Measurements from ENCODE around the gene GP1BB.
"Not testable (repeated sequence)": the region's sequence is repeated elsewhere in the genome, so short reads cannot be mapped to it uniquely, and the experiment has no call there.

The GP1BB gene

GRCh38 chr22:19723232-19723982 is at the start of gene GP1BB:
Gene GP1BB, plus strand, starts transcription at chr22:19723539. Its CDS starts 31 bp downstream, at chr22:19723570.
- DNase-seq (ENCODE audit: low read depth), result no peak

- DNase-seq (ENCODE audit: low read depth), result no peak
These were observed 49.7 kb upstream of the GP1BB start for GRCh38 chr22:19673660-19674059.

DNA sequence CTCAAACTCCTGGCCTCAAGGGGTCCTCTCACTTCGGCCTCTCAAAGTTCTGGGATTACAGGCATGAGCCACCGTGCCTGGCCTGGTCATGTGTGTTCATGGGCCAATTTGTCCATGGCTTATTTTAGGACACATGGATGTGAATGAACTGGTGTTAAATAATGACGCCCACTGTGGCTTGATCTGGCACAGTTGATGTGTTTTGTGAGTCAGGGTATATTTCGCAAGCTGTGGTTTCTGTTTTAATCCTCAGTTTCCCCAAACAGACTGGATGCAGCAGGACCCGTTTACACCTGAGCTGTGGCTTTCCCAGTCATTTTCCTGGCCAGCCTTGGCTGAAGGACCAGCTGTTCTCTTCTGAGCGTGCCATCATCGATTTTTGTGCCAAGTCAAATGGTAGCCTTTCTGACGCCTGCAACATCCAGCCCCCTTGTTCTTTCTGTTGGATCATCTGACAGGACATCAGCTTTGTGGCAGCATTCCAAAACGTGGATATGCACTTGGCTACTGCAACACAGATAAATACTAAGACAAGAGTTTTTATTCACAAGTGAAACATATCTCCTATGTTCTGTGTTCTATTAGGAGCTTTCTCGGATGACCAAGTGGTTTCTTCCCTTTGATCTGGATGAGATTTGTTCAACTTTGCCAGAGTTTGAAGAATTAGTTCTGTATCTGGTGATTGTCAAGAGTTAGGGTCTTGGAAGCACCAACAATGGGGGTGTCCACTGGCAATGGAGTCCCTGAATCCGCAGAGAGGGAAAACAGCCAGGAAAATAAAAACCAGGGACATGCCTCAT is 49.0 kb upstream of the GP1BB start:
- no peak for DNase-seq (ENCODE audit: low read depth)

GRCh38 chr22:19674929-19675253 is 48.4 kb upstream of the GP1BB start:
- no peak for DNase-seq (ENCODE audit: low read depth)

- DNase-seq (ENCODE audit: low read depth), result no peak
These were observed 47.9 kb upstream of the GP1BB start for GRCh38 chr22:19675428-19675827.

DNA sequence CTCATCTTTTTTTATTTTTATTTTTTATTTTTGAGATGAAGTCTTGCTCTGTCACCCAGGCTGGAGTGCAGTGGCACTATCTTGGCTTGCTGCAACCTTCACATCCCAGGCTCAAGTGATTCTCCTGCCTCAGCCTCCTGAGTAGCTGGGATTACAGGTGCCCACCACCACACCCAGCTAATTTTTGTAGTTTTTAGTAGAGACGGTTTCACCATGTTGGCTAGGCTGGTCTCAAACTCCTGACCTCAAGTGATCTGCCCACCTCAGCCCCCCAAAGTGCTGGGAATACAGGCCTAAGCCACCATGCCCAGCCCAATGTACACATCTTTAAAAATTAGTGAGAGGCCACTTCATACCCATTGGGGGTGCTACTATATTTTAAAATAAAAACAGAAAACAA is 46.9 kb upstream of the GP1BB start:
- DNase-seq (ENCODE audit: low read depth), result not testable (repeated sequence)

- no peak for DNase-seq (ENCODE audit: low read depth)
These were observed 44.3 kb upstream of the GP1BB start for GRCh38 chr22:19678949-19679521.

DNA sequence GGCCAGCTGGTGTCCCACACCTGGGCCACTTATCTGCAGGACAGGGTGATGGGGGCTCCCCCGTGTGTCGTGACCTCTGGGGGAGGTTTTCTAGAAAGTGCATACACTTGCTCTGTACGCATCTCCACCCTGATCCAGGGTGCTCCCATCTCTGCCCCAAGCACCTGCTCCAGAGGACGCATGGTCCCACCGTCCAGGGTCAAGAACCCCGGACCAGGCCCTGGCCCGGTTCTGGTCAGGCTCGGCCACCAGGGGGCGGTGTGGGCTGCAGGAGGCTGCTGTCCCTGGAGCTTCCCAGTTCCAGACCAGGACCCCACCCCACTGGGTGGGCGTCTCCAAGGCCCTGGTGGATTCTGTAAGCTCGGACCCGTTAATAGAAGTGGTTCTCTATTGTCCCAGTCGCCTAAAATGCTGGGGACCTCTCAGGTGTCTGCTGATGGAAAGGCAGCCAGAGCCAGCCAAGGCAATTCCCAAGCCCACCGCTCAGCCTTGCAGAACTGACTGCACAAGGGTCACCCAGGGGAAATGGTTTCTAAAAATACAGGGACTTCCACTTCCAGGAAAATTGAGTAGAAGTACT is 43.7 kb upstream of the GP1BB start:
- no peak for DNase-seq (ENCODE audit: low read depth)

- DNase-seq (ENCODE audit: low read depth), result no peak
These were observed 43.0 kb upstream of the GP1BB start for GRCh38 chr22:19680287-19680881.

GRCh38 chr22:19680911-19681862 is 42.2 kb upstream of the GP1BB start:
- DNase-seq (ENCODE audit: low read depth), result no peak

- DNase-seq (ENCODE audit: low read depth), result no peak
These were observed 41.5 kb upstream of the GP1BB start for GRCh38 chr22:19681863-19682245.

- no peak for DNase-seq (ENCODE audit: low read depth)
These were observed 36.4 kb upstream of the GP1BB start for GRCh38 chr22:19686946-19687345.

- no peak for DNase-seq (ENCODE audit: low read depth)
These were observed 35.6 kb upstream of the GP1BB start for GRCh38 chr22:19687561-19688300.

GRCh38 chr22:19688301-19689290 is 34.7 kb upstream of the GP1BB start:
- DNase-seq (ENCODE audit: low read depth), result no peak

DNA sequence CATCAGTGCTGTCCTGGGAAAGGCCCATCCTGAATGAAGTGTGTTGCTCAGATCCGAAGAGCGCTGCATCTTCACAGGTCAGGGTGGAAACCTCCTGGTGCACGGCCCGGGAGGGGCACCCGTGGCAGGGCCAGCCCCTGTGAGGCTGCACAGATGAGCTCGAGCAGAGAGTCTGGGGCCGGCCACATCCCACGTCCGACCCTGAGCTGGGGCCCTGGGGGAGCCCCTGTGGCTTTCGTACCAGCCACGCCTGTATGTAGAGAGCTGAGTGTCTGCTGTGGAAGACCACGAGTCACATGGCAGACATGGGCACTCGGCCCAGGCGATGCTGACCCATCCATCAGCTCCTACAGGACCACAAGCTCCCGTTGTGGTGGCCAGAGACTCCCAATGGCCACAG is 33.9 kb upstream of the GP1BB start:
- no peak for DNase-seq (ENCODE audit: low read depth)

- DNase-seq (ENCODE audit: low read depth), result no peak
These were observed 32.2 kb upstream of the GP1BB start for GRCh38 chr22:19691007-19691720.

DNA sequence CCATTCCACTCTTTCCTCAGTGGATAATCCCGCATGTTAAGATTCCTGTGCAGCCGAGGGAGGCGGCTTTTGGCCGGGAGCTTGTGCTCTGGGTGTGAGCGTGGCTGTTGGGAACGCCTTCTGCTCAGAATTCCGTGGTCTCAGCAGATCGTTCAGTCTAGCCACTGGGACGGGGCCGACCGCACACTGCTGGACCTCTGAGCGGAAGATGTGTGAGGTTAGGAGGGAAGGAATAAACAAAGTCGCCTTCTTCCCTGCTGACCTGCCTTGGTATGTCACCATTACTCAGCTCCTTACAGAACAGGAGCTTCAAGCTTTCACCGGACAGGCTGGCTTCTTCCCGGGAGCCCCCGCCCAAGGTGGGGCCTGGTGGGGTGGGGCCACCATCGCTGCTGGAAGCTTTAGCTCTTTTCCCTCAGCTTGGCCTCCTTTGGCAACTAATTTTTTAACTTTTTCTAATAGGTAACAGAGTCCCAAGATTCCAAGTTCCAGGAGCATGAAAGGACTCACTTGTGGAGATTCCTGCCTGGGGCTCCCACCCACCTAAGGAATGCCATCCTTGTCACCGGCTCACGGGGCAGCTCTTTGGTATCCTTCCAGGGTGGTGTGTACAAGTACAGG is 31.5 kb upstream of the GP1BB start:
- peak; percentile 8 for DNase-seq (ENCODE audit: low read depth)

DNA sequence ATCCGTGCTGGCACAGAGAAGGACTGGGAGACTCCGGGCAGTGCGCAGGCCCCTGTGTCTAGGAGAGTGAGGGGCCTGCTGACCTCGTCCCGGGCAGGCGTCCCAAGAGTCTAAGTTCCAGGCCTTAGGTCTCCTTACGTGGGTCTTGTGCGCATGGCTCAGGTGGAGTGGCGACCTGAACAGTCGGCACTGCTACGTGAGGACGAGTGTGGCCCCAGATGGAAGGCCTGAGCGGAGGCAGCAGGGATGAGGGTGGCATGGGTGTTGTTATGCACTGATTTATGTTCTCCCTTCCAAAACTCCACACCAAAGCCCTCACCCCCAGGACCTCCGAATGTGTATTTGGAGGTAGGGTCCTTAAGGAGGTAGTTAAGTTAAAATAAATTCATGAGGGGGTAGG is 29.8 kb upstream of the GP1BB start:
- no peak for DNase-seq (ENCODE audit: low read depth)
